ENCODE measurements around the gene FAM240B. TPM values are rescaled to one million over a fixed set of nuclear protein-coding genes. Genes with fewer than 3 reads are reported as not detected.
A peak's percentile ranks its signal among the peaks of the same experiment; 100 is the strongest.

Gene FAM240B
- total and polyA plus RNA-seq, 10 of the 15 experiments (the other 5 are each of a cell fraction or from before 2014, with no cell fraction given): not detected

- no peaks in the 10 kb centered on the region for H3K36me3 ChIP-seq (ENCODE audit: control insufficient read depth in 2 of 2, insufficient read depth in 2 of 2, low read length in 1 of 2)
- ATAC-seq (no peak), FAIRE-seq (no peak), DNase-seq (ENCODE audit: low read depth, low spot score) (no peak)
- in situ Hi-C loops (cut with MboI): no loop called here
- ChIA-PET POLR2A (no interaction called here), CTCF (no interaction called here), RAD21 (ENCODE audit: unreplicated experiment) (no interaction called here), SMC1A (ENCODE audit: uncharacterized antibody, unreplicated experiment) (no interaction called here)
- H3K79me2 ChIP-seq (ENCODE audit: control insufficient read depth, insufficient read depth, low read length): no peaks in the 10 kb centered on the region
- intact Hi-C loops (cut with micrococcal nuclease; ENCODE audit: unreplicated experiment): no loop called here
- H4K20me1 ChIP-seq (ENCODE audit: control insufficient read depth, insufficient read depth): no peaks in the 10 kb centered on the region
- H3K4me2 ChIP-seq (ENCODE audit: control insufficient read depth, insufficient read depth): no peak overlapping the region
- no peak overlapping the region for H3K4me3 ChIP-seq
- BruUV-seq (replicated peaks): no TSS peak
- no peaks in the 10 kb centered on the region for H3K27me3 ChIP-seq (replicated peaks in 1 of 2; ENCODE audit: control insufficient read depth in 2 of 2, insufficient read depth in 2 of 2, low read length in 1 of 2)
- TF ChIP-seq SREBF2 (IDR thresholded peaks at IDR 0.05; ENCODE audit: low read length) (no peak), ZNF207 (IDR thresholded peaks at IDR 0.05; ENCODE audit: borderline replicate concordance) (no peak)
- H3K4me1 ChIP-seq (ENCODE audit: control insufficient read depth, insufficient read depth, low read length): no peaks in the 10 kb centered on the region
- H3K9me3 ChIP-seq (replicated peaks; ENCODE audit: control insufficient read depth, insufficient read depth, low read length): no peaks in the 10 kb centered on the region
- no peak overlapping the region for H3K27ac ChIP-seq (ENCODE audit: control insufficient read depth, insufficient read depth)
- no peak overlapping the region for H2AFZ ChIP-seq (ENCODE audit: control insufficient read depth, low read depth, low read length)
- no peak overlapping the region for H3K9ac ChIP-seq (ENCODE audit: control insufficient read depth, insufficient read depth, low read length)
- 25% methylated on average over 5 of the region's 5 CpGs for WGBS (ENCODE audit: insufficient coverage, insufficient replicate concordance, low lambda C conversion rate, missing lambda C conversion rate)
Observed at GRCh38 chr9:38656896-38657295, 63.0 kb downstream of the FAM240B start.

GRCh38 chr9:38652486-38652885, 67.4 kb downstream of the FAM240B start:
- no peak for TF ChIP-seq BMI1 (IDR thresholded peaks at IDR 0.05; ENCODE audit: borderline replicate concordance)
- TF ChIP-seq BHLHE40 (IDR thresholded peaks at IDR 0.05; ENCODE audit: borderline replicate concordance in 1 of 2, low read depth in 2 of 2, low read length in 1 of 2): no peak
- TF ChIP-seq USF1 (IDR thresholded peaks at IDR 0.05; ENCODE audit: borderline replicate concordance, extremely low read length, insufficient read depth, low read depth, low read length): no peak
- no peak for TF ChIP-seq CHD2 (IDR thresholded peaks at IDR 0.05; ENCODE audit: borderline replicate concordance, low read depth, low read length)
- no peak for TF ChIP-seq NKRF (conservative IDR thresholded peaks at IDR 0.05)
- no peak for TF ChIP-seq ATF7 (IDR thresholded peaks at IDR 0.05; ENCODE audit: low read depth)
- TF ChIP-seq JUNB (IDR thresholded peaks at IDR 0.05): no peak
- TF ChIP-seq NR2F1 (conservative IDR thresholded peaks at IDR 0.05): no peak
- no peak for TF ChIP-seq ZNF384 (IDR thresholded peaks at IDR 0.05; ENCODE audit: borderline replicate concordance, low read depth, low read length)
- Histone ChIP-seq H3K27ac (ENCODE audit: control insufficient read depth, insufficient read depth) (no peak overlapping the region), H3K4me3 (no peak overlapping the region), H3K36me3 (ENCODE audit: control insufficient read depth in 2 of 2, insufficient read depth in 2 of 2, low read length in 1 of 2) (no peaks in the 10 kb centered on the region), H3K4me1 (ENCODE audit: control insufficient read depth, insufficient read depth, low read length) (no peaks in the 10 kb centered on the region), H4K20me1 (ENCODE audit: control insufficient read depth, insufficient read depth) (no peaks in the 10 kb centered on the region), H2AFZ (ENCODE audit: control insufficient read depth, low read depth, low read length) (no peak overlapping the region), H3K27me3 (replicated peaks in 1 of 2; ENCODE audit: control insufficient read depth in 2 of 2, insufficient read depth in 2 of 2, low read length in 1 of 2) (no peaks in the 10 kb centered on the region), H3K4me2 (ENCODE audit: control insufficient read depth, insufficient read depth) (no peak overlapping the region), H3K9ac (ENCODE audit: control insufficient read depth, insufficient read depth, low read length) (no peak overlapping the region), H3K9me3 (replicated peaks; ENCODE audit: control insufficient read depth, insufficient read depth, low read length) (no peaks in the 10 kb centered on the region; the same call in 2 of the 3 replicates), H3K79me2 (ENCODE audit: control insufficient read depth, insufficient read depth, low read length) (no peaks in the 10 kb centered on the region)
- in situ Hi-C loops (cut with MboI) (no loop called here), intact Hi-C loops (cut with micrococcal nuclease; ENCODE audit: unreplicated experiment) (no loop called here)
- ChIA-PET SMC1A (ENCODE audit: uncharacterized antibody, unreplicated experiment) (interaction anchor here (1.0 to 1.8 kb wide), 4 partner anchors 15 to 39 kb away, joined by 3 to 5 read pairs (median 4); no protein-coding TSS in a partner anchor), POLR2A (no interaction called here), RAD21 (ENCODE audit: unreplicated experiment) (interaction anchor here (1.3 to 2.0 kb wide), 5 partner anchors 13 to 22 kb away, joined by 3 to 9 read pairs (median 4); no protein-coding TSS in a partner anchor), CTCF (interaction anchor here (0.8 to 1.2 kb wide), 3 partner anchors 9 to 52 kb away, joined by 3 read pairs; no protein-coding TSS in a partner anchor)
- no TSS peak for BruUV-seq (replicated peaks)
- ATAC-seq: no peak
- peak; percentile 23 for FAIRE-seq
- no peak for DNase-seq (ENCODE audit: low read depth, low spot score)
- WGBS (ENCODE audit: insufficient coverage, insufficient replicate concordance, low lambda C conversion rate, missing lambda C conversion rate): 55% methylated on average over 7 of the region's 7 CpGs
